Activated naive CD4-positive, alpha-beta T cell treated with anti-CD3 and anti-CD28 coated beads, Interleukin-2, amount 50 U/mL, for 72 hours (primary cell): ENCODE data around the gene PIAS4. TPM values are rescaled to one million over a fixed set of nuclear protein-coding genes. Genes with fewer than 3 reads are reported as not detected.

Experiments used
- ATAC-seq, 2 donors: fragments of 150-1000 bp; cut with Tn5 transposase; 2 replicates each; pipeline ENCODE4 v1.10.0; 2021; ENCODE audit warnings: mild to moderate bottlenecking in 2 of 2, moderate library complexity in 2 of 2
- DNase-seq, 2 donors: peaks; one replicate each; pipeline ENCODE4 v3.0.0; 2021 to 2022; ENCODE audit warnings: low spot score in 2 of 2
- H3K27ac Mint-ChIP-seq, 2 donors: one replicate each; pipeline ENCODE4 v1.8.0; 2022; ENCODE audit warnings: mild to moderate bottlenecking in 2 of 2, mixed read lengths in 2 of 2
- H3K36me3 Mint-ChIP-seq, 2 donors: one replicate each; pipeline ENCODE4 v1.8.0; 2022; ENCODE audit warnings: mixed read lengths in 2 of 2
- H3K9me3 Mint-ChIP-seq, 2 donors: one replicate each; pipeline ENCODE4 v1.8.0; 2022; ENCODE audit warnings: mixed read lengths in 2 of 2
- total RNA-seq, 2 donors: library from RNA; stranded (reverse); gene quantifications; one replicate each; pipeline ENCODE4 v1.2.3, GENCODE V29; 2022

The PIAS4 gene
- total RNA-seq, 2 donors from 2014 or later, result 28.0 to 30.6 TPM

GRCh38 chr19:4028334-4029246 is 21.1 kb downstream of the PIAS4 start:
- Mint-ChIP-seq H3K9me3 (no peaks in the 10 kb centered on the region), H3K27ac (no peak overlapping the region), H3K36me3 (no peaks in the 10 kb centered on the region)
- DNase-seq, result no peak
- ATAC-seq, result no peak

- ATAC-seq, result no peak
- no peaks in the 10 kb centered on the region for H3K36me3 Mint-ChIP-seq
- no peaks in the 10 kb centered on the region for H3K9me3 Mint-ChIP-seq
- no peak overlapping the region for H3K27ac Mint-ChIP-seq
- DNase-seq, result no peak
Observed at GRCh38 chr19:4029247-4029614, 21.7 kb downstream of the PIAS4 start.

- Mint-ChIP-seq H3K9me3 (no peaks in the 10 kb centered on the region), H3K27ac (peak overlapping the region in 1 of 2 donors; percentile 39), H3K36me3 (peaks cover 0 to 5% of the 10 kb centered on the region in 2 donors)
- no peak for DNase-seq
- ATAC-seq, result no peak
Observed at GRCh38 chr19:4030552-4030951, 23.0 kb downstream of the PIAS4 start.

GRCh38 chr19:4030981-4031380 is 23.4 kb downstream of the PIAS4 start:
- no peak for DNase-seq
- Mint-ChIP-seq H3K9me3 (no peaks in the 10 kb centered on the region), H3K27ac (no peak overlapping the region), H3K36me3 (peaks cover 0 to 5% of the 10 kb centered on the region in 2 donors)
- ATAC-seq, result no peak

GRCh38 chr19:4031420-4031819 is 23.9 kb downstream of the PIAS4 start:
- Mint-ChIP-seq H3K9me3 (no peaks in the 10 kb centered on the region), H3K27ac (peak overlapping the region in 1 of 2 donors; percentile 4), H3K36me3 (peaks cover 0 to 5% of the 10 kb centered on the region in 2 donors)
- DNase-seq (no peak), ATAC-seq (no peak)

GRCh38 chr19:4032436-4032835 is 24.9 kb downstream of the PIAS4 start:
- ATAC-seq, result no peak
- Mint-ChIP-seq H3K27ac (no peak overlapping the region), H3K36me3 (peaks cover 0 to 5% of the 10 kb centered on the region in 2 donors), H3K9me3 (no peaks in the 10 kb centered on the region)
- no peak for DNase-seq

GRCh38 chr19:4033028-4033956 is 25.8 kb downstream of the PIAS4 start:
- H3K9me3 Mint-ChIP-seq, result no peaks in the 10 kb centered on the region
- DNase-seq (no peak), ATAC-seq (no peak)
- H3K36me3 Mint-ChIP-seq, result peaks cover 0 to 5% of the 10 kb centered on the region in 2 donors
- no peak overlapping the region for H3K27ac Mint-ChIP-seq

- peak in 1 of 2 donors; percentile 9 for ATAC-seq
- H3K27ac Mint-ChIP-seq, result peak overlapping the region in 1 of 2 donors; percentile 77
- H3K36me3 Mint-ChIP-seq, result peaks cover 0 to 5% of the 10 kb centered on the region in 2 donors
- no peaks in the 10 kb centered on the region for H3K9me3 Mint-ChIP-seq
- DNase-seq, result no peak
Observed at GRCh38 chr19:4034048-4035017, 26.8 kb downstream of the PIAS4 start.

- ATAC-seq (no peak), DNase-seq (no peak)
- Mint-ChIP-seq H3K27ac (peak overlapping the region in 1 of 2 donors; percentile 77), H3K36me3 (peaks cover 0 to 5% of the 10 kb centered on the region in 2 donors), H3K9me3 (no peaks in the 10 kb centered on the region)
Observed at GRCh38 chr19:4035018-4035566, 27.6 kb downstream of the PIAS4 start.

- H3K27ac Mint-ChIP-seq, result no peak overlapping the region
- H3K9me3 Mint-ChIP-seq, result no peaks in the 10 kb centered on the region
- H3K36me3 Mint-ChIP-seq, result peaks cover 0 to 5% of the 10 kb centered on the region in 2 donors
- DNase-seq, result no peak
- peak; percentile 19 to 23 for ATAC-seq
Observed at GRCh38 chr19:4035582-4035981, 28.0 kb downstream of the PIAS4 start.

- Mint-ChIP-seq H3K36me3 (peaks cover 0 to 5% of the 10 kb centered on the region in 2 donors), H3K9me3 (no peaks in the 10 kb centered on the region), H3K27ac (no peak overlapping the region)
- DNase-seq, result no peak
- no peak for ATAC-seq
Observed at GRCh38 chr19:4036576-4037300, 29.2 kb downstream of the PIAS4 start.

- H3K27ac Mint-ChIP-seq, result no peak overlapping the region
- no peaks in the 10 kb centered on the region for H3K9me3 Mint-ChIP-seq
- ATAC-seq, result no peak
Observed at GRCh38 chr19:4037301-4037949, 29.9 kb downstream of the PIAS4 start.

GRCh38 chr19:4038057-4038456 is 30.5 kb downstream of the PIAS4 start:
- Mint-ChIP-seq H3K36me3 (peaks cover 0 to 5% of the 10 kb centered on the region in 2 donors), H3K27ac (no peak overlapping the region), H3K9me3 (no peaks in the 10 kb centered on the region)
- ATAC-seq (no peak), DNase-seq (no peak)

More at GRCh38 chr19:4037301-4037949, 29.9 kb downstream of the PIAS4 start:
- peaks cover 0 to 5% of the 10 kb centered on the region in 2 donors for H3K36me3 Mint-ChIP-seq
- DNase-seq, result no peak

GRCh38 chr19:4038661-4039423 is 31.3 kb downstream of the PIAS4 start:
- no peak for DNase-seq
- H3K27ac Mint-ChIP-seq, result no peak overlapping the region
- no peaks in the 10 kb centered on the region for H3K9me3 Mint-ChIP-seq
- peaks cover 0 to 5% of the 10 kb centered on the region in 2 donors for H3K36me3 Mint-ChIP-seq
- ATAC-seq, result no peak
